RWPE2 (cell line): Measurements from ENCODE around the gene MYO3B.

Source experiments
- ATAC-seq: fragments of 200-7000 bp; cut with Tn5 transposase; 3 replicates; pipeline ENCODE4 v1.9.1; 2021; ENCODE audit warnings: low read depth
- DNase-seq: peaks from one replicate; pipeline ENCODE4 v3.0.0-alpha.2; 2020; ENCODE audit warnings: low spot score
- H3K27ac ChIP-seq: fragments of 450-650 bp; 2 replicates; pipeline ENCODE4 v1.5.1; 2017; ENCODE audit warnings: mild to moderate bottlenecking; ENCODE audit not compliant: poor library complexity, severe bottlenecking
- H3K27me3 ChIP-seq: fragments of 250-450 bp; sonication (Bioruptor Pico); 2 replicates; pipeline ENCODE4 v1.5.1; 2021; ENCODE audit warnings: mild to moderate bottlenecking, moderate library complexity; ENCODE audit not compliant: insufficient read depth, poor library complexity, severe bottlenecking
- H3K36me3 ChIP-seq: fragments of 250-450 bp; sonication (Bioruptor Pico); 2 replicates; pipeline ENCODE4 v1.5.1; 2020; ENCODE audit warnings: low read depth, mild to moderate bottlenecking, moderate library complexity
- H3K4me1 ChIP-seq: fragments of 250-450 bp; sonication (Bioruptor Pico); 2 replicates; pipeline ENCODE4 v1.5.1; 2021; ENCODE audit warnings: mild to moderate bottlenecking, moderate library complexity; ENCODE audit not compliant: insufficient read depth, poor library complexity, severe bottlenecking
- H3K4me3 ChIP-seq: fragments of 250-450 bp; sonication (Bioruptor Pico); 2 replicates; pipeline ENCODE4 v1.5.1; 2021; ENCODE audit warnings: mild to moderate bottlenecking, moderate library complexity; ENCODE audit not compliant: severe bottlenecking
- H3K9me3 ChIP-seq: fragments of 250-450 bp; sonication (Bioruptor Pico); 2 replicates; pipeline ENCODE4 v1.5.1; 2021; ENCODE audit warnings: mild to moderate bottlenecking, moderate library complexity; ENCODE audit not compliant: severe bottlenecking
- TF ChIP-seq, protein P1 (sequence below): fragments of 450-650 bp; IDR thresholded peaks from one replicate; pipeline ENCODE4 v1.5.1; 2017; ENCODE audit warnings: mild to moderate bottlenecking, moderate library complexity; ENCODE audit not compliant: poor library complexity, severe bottlenecking

Gene MYO3B

DNA sequence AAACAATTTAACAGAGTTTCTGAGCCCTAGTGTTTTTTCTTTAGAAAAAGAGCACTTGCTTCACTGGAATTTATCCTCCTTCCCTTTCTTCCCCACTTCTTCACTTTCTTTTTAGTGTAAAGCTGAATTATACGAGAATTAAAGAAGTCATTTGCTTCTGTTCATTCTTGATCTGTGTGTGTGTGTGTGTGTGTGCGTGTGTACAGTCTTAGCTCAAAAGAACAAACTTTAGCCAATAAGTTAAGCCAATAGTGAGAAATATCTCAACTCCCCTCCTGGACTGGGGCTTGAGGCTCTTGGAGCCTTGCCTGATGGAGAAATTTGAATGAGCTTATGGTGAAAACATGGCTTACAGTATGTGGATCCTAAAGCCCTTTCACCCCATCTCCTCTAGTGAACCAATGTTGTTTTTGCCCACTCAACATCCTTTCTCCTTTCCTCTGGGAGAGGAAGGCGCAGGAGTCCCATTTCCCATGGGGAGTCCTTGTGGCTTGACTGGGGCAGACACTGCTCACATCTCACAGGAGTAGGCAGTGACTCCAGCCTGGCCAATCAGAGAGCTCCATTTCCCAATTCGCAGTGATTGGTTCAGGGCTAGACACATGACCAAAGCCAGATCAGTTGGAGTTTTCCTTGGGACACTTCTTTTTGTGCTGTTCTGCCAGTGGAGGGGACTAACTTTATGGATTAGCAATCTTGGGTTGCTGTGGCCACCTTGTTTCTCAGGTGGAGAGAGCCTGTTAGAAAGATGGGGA, 16.3 kb upstream of the MYO3B start:
- no peak for ATAC-seq
- no peak for DNase-seq
- H3K4me3 ChIP-seq: no peak overlapping the region
- peaks cover 9% of the 10 kb centered on the region for H3K4me1 ChIP-seq
- H3K9me3 ChIP-seq: no peaks in the 10 kb centered on the region
- no peak overlapping the region for H3K27ac ChIP-seq
- H3K36me3 ChIP-seq: no peaks in the 10 kb centered on the region
- TF ChIP-seq, protein P1, sequence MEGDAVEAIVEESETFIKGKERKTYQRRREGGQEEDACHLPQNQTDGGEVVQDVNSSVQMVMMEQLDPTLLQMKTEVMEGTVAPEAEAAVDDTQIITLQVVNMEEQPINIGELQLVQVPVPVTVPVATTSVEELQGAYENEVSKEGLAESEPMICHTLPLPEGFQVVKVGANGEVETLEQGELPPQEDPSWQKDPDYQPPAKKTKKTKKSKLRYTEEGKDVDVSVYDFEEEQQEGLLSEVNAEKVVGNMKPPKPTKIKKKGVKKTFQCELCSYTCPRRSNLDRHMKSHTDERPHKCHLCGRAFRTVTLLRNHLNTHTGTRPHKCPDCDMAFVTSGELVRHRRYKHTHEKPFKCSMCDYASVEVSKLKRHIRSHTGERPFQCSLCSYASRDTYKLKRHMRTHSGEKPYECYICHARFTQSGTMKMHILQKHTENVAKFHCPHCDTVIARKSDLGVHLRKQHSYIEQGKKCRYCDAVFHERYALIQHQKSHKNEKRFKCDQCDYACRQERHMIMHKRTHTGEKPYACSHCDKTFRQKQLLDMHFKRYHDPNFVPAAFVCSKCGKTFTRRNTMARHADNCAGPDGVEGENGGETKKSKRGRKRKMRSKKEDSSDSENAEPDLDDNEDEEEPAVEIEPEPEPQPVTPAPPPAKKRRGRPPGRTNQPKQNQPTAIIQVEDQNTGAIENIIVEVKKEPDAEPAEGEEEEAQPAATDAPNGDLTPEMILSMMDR: no peak
- H3K27me3 ChIP-seq: no peaks in the 10 kb centered on the region

GRCh38 chr2:170162271-170162632, 15.7 kb upstream of the MYO3B start:
- no peaks in the 10 kb centered on the region for H3K36me3 ChIP-seq
- no peak overlapping the region for H3K4me3 ChIP-seq
- H3K27me3 ChIP-seq: no peaks in the 10 kb centered on the region
- TF ChIP-seq, protein P1: no peak
- DNase-seq: no peak
- H3K9me3 ChIP-seq: no peaks in the 10 kb centered on the region
- peak; percentile 85 for ATAC-seq
- H3K4me1 ChIP-seq: peaks cover 9% of the 10 kb centered on the region
- H3K27ac ChIP-seq: no peak overlapping the region

DNA sequence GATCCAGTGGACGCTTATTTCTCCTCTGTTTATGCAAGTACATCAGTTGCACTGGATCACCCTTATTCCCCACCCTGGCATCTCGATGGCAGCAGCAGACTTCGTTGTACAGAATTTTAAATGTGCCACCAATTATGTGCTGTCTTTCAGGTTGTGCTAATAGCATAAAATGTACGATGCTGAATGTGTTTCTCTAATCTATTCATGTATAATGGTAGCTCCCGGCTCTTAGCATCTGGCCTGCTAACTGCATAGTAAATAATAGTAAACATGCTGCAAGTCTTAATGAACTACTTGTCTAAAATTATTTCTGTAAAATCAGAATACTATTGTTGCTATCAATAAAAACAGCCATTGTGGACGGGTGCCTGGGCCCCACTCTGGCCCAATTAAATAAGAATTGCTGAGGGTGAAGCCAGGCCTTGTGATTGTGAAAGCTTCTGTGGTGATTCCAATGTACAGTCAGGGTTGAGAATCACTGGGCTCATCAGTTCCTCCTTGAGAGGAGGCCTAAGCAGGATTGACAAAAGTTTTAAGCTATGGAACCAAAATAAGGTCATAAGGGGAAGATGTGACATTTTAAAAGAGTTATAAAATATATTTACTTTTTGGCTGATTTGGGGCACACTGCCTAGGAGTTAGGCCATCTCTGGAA, 14.4 kb upstream of the MYO3B start:
- no peaks in the 10 kb centered on the region for H3K36me3 ChIP-seq
- H3K4me3 ChIP-seq: no peak overlapping the region
- ATAC-seq (no peak), DNase-seq (no peak)
- TF ChIP-seq, protein P1: no peak
- no peak overlapping the region for H3K27ac ChIP-seq
- H3K27me3 ChIP-seq: no peaks in the 10 kb centered on the region
- no peaks in the 10 kb centered on the region for H3K9me3 ChIP-seq
- H3K4me1 ChIP-seq: peaks cover 9% of the 10 kb centered on the region

GRCh38 chr2:170165129-170165528, 12.8 kb upstream of the MYO3B start:
- TF ChIP-seq, protein P1: no peak
- Histone ChIP-seq H3K36me3 (no peaks in the 10 kb centered on the region), H3K27me3 (no peaks in the 10 kb centered on the region), H3K27ac (no peak overlapping the region), H3K9me3 (no peaks in the 10 kb centered on the region), H3K4me3 (no peak overlapping the region), H3K4me1 (peaks cover 9% of the 10 kb centered on the region)
- peak; percentile 61; the same call in 2 of the 3 replicates for ATAC-seq
- DNase-seq: no peak

- H3K4me1 ChIP-seq: peaks cover 8% of the 10 kb centered on the region
- no peak for ATAC-seq
These were observed 11.2 kb upstream of the MYO3B start for GRCh38 chr2:170166735-170167134.

More at GRCh38 chr2:170166735-170167134, 11.2 kb upstream of the MYO3B start:
- no peak for DNase-seq
- TF ChIP-seq, protein P1: no peak
- Histone ChIP-seq H3K36me3 (no peaks in the 10 kb centered on the region), H3K9me3 (no peaks in the 10 kb centered on the region), H3K4me3 (no peak overlapping the region), H3K27me3 (no peaks in the 10 kb centered on the region), H3K27ac (no peak overlapping the region)
